Measurements from ENCODE around the gene RSRC1. TPM values are rescaled to one million over a fixed set of nuclear protein-coding genes. Genes with fewer than 3 reads are reported as not detected.

RSRC1 gene
- total and polyA plus RNA-seq, 11 donors, result 9.5 to 24.9 (median 21.3) TPM

GRCh38 chr3:158460926-158461325, 351.0 kb downstream of the RSRC1 start:
- intact Hi-C loops (cut with DNase I), result no loop called here
- no peak for ATAC-seq

GRCh38 chr3:158463556-158463955, 353.7 kb downstream of the RSRC1 start:
- WGBS, 4 donors, result 75 to 94% (median 78%) methylated on average over 3 of the region's 3 CpGs
- H3K27ac ChIP-seq, result no peak overlapping the region
- no peaks in the 10 kb centered on the region for H3K27me3 ChIP-seq
- DNase-seq (no peak), ATAC-seq (no peak)
- H3K4me1 ChIP-seq, result no peaks in the 10 kb centered on the region
- no peaks in the 10 kb centered on the region for H3K9me3 ChIP-seq
- H3K36me3 ChIP-seq, result no peaks in the 10 kb centered on the region
- H3K4me3 ChIP-seq, result no peak overlapping the region
- TF ChIP-seq CTCF (IDR thresholded peaks at IDR 0.05) (no peak), POLR2A (IDR thresholded peaks at IDR 0.05) (no peak)
- intact Hi-C loops (cut with DNase I), result no loop called here

More at GRCh38 chr3:158460926-158461325, 351.0 kb downstream of the RSRC1 start:
- 84 to 90% (median 87%) methylated on average over 1 of the region's 1 CpG for WGBS, 4 donors
- no peak for DNase-seq
- Histone ChIP-seq H3K36me3 (no peaks in the 10 kb centered on the region), H3K9me3 (no peaks in the 10 kb centered on the region), H3K4me3 (no peak overlapping the region), H3K27ac (no peak overlapping the region), H3K27me3 (no peaks in the 10 kb centered on the region), H3K4me1 (no peaks in the 10 kb centered on the region)
- TF ChIP-seq CTCF (IDR thresholded peaks at IDR 0.05), result no peak
- TF ChIP-seq POLR2A (IDR thresholded peaks at IDR 0.05), result no peak

GRCh38 chr3:158465074-158465473, 355.2 kb downstream of the RSRC1 start:
- H3K27me3 ChIP-seq, result no peaks in the 10 kb centered on the region
- DNase-seq (no peak), ATAC-seq (no peak)
- no peaks in the 10 kb centered on the region for H3K9me3 ChIP-seq
- TF ChIP-seq CTCF (IDR thresholded peaks at IDR 0.05), result no peak
- no peak for TF ChIP-seq POLR2A (IDR thresholded peaks at IDR 0.05)
- no peak overlapping the region for H3K4me3 ChIP-seq
- WGBS, 4 donors, result 78 to 88% (median 83%) methylated on average over 3 of the region's 3 CpGs
- H3K36me3 ChIP-seq, result no peaks in the 10 kb centered on the region
- intact Hi-C loops (cut with DNase I), result no loop called here
- no peak overlapping the region for H3K27ac ChIP-seq
- no peaks in the 10 kb centered on the region for H3K4me1 ChIP-seq

GRCh38 chr3:158470944-158471638, 361.2 kb downstream of the RSRC1 start:
- H3K27me3 ChIP-seq, result no peaks in the 10 kb centered on the region
- 83 to 90% (median 87%) methylated on average over 2 of the region's 2 CpGs for WGBS, 4 donors
- DNase-seq (no peak), ATAC-seq (no peak)
- peaks cover 0 to 3% (median 0%) of the 10 kb centered on the region in 12 donors for H3K4me1 ChIP-seq
- no peak overlapping the region for H3K4me3 ChIP-seq
- no peaks in the 10 kb centered on the region for H3K9me3 ChIP-seq
- intact Hi-C loops (cut with DNase I), result no loop called here
- no peak for TF ChIP-seq CTCF (IDR thresholded peaks at IDR 0.05)
- no peak for TF ChIP-seq POLR2A (IDR thresholded peaks at IDR 0.05)
- H3K27ac ChIP-seq, result no peak overlapping the region
- H3K36me3 ChIP-seq, result no peaks in the 10 kb centered on the region
